ENCODE data around the gene JMY. TPM values are rescaled to one million over a fixed set of nuclear protein-coding genes. Genes with fewer than 3 reads are reported as not detected.

The JMY gene
- total RNA-seq, 1 donor from 2014 or later, result 11.8 TPM

DNA sequence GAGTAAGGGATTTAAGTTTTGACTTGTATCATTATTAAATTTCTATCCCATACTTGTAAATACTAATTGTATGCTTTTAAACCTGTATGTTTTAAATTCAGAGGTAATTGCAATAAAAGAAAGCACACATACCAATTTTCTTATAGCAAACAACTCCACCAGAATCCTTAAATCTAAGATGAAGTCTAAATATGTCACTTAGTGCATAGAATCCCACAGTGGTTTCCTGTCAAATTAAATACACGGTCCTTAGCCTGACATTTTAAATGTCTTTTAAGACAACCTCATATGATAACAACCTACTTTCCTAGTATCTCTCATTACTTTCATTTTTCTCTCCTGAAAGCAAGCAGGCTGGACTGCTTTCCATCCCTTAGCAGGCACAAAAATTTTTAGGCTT lies 52.0 kb downstream of the JMY start:
- H3K4me1 ChIP-seq, result no peaks in the 10 kb centered on the region
- intact Hi-C loops (cut with micrococcal nuclease), result no loop called here
- H3K9me3 ChIP-seq (replicated peaks), result no peaks in the 10 kb centered on the region
- no peaks in the 10 kb centered on the region for H3K27me3 ChIP-seq (ENCODE audit: low read depth)
- H3K27ac ChIP-seq (replicated peaks), result no peak overlapping the region
- H3K36me3 ChIP-seq, result peaks cover 39% of the 10 kb centered on the region
- TF ChIP-seq, protein P1, sequence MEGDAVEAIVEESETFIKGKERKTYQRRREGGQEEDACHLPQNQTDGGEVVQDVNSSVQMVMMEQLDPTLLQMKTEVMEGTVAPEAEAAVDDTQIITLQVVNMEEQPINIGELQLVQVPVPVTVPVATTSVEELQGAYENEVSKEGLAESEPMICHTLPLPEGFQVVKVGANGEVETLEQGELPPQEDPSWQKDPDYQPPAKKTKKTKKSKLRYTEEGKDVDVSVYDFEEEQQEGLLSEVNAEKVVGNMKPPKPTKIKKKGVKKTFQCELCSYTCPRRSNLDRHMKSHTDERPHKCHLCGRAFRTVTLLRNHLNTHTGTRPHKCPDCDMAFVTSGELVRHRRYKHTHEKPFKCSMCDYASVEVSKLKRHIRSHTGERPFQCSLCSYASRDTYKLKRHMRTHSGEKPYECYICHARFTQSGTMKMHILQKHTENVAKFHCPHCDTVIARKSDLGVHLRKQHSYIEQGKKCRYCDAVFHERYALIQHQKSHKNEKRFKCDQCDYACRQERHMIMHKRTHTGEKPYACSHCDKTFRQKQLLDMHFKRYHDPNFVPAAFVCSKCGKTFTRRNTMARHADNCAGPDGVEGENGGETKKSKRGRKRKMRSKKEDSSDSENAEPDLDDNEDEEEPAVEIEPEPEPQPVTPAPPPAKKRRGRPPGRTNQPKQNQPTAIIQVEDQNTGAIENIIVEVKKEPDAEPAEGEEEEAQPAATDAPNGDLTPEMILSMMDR (IDR thresholded peaks at IDR 0.05; ENCODE audit: borderline replicate concordance), result no peak
- DNase-seq, result no peak
- H3K4me3 ChIP-seq, result no peak overlapping the region

DNA sequence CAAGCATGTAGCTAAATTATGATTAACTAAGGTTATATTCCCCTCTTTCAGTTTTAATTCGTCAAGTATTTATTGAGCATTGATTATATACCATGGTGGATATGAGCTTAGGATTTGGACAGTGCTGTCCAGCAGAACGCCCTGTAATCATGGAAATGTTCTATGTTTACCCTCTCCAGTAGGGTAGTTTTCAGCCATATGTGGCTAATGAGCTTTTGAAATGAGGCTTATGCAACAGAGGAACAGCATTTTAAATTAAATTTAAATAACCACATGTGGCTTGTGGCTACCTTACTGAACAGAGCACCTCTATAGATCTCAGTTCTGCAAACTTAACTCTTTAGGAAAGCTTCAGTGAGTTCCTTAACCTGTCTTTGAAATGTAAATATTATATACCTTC lies 59.1 kb downstream of the JMY start:
- intact Hi-C loops (cut with micrococcal nuclease), result no loop called here
- Histone ChIP-seq H3K4me3 (no peak overlapping the region), H3K9me3 (replicated peaks) (no peaks in the 10 kb centered on the region), H3K4me1 (peaks cover 7% of the 10 kb centered on the region), H3K27ac (replicated peaks) (no peak overlapping the region), H3K27me3 (ENCODE audit: low read depth) (no peaks in the 10 kb centered on the region), H3K36me3 (peaks cover 37% of the 10 kb centered on the region)
- TF ChIP-seq, protein P1 (IDR thresholded peaks at IDR 0.05; ENCODE audit: borderline replicate concordance), result no peak
- no peak for DNase-seq

DNA sequence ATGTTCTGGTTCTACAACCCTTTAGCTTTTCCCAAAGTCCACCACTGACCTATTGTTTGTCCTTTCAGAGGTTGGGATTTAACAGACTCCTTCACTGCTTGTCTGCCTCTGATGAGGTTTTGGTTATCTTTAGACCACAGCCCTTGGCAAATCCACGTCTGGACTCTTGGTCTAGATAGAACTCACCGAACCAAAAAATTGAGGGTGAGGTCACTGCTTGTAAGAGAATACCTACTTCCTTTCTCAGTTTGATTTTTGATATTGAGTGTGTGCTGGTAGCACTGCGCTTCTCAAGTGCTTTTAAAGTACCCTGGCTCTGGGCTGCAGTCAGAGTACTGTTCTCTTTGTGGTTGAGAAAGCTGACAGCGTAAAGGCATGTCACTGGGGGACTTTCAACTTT lies 61.7 kb downstream of the JMY start:
- Histone ChIP-seq H3K4me1 (peaks cover 7% of the 10 kb centered on the region), H3K36me3 (peaks cover 32% of the 10 kb centered on the region), H3K9me3 (replicated peaks) (no peaks in the 10 kb centered on the region), H3K4me3 (no peak overlapping the region), H3K27me3 (ENCODE audit: low read depth) (no peaks in the 10 kb centered on the region), H3K27ac (replicated peaks) (peak overlapping the region; percentile 12)
- TF ChIP-seq, protein P1 (IDR thresholded peaks at IDR 0.05; ENCODE audit: borderline replicate concordance), result no peak
- no peak for DNase-seq
- intact Hi-C loops (cut with micrococcal nuclease), result no loop called here

DNA sequence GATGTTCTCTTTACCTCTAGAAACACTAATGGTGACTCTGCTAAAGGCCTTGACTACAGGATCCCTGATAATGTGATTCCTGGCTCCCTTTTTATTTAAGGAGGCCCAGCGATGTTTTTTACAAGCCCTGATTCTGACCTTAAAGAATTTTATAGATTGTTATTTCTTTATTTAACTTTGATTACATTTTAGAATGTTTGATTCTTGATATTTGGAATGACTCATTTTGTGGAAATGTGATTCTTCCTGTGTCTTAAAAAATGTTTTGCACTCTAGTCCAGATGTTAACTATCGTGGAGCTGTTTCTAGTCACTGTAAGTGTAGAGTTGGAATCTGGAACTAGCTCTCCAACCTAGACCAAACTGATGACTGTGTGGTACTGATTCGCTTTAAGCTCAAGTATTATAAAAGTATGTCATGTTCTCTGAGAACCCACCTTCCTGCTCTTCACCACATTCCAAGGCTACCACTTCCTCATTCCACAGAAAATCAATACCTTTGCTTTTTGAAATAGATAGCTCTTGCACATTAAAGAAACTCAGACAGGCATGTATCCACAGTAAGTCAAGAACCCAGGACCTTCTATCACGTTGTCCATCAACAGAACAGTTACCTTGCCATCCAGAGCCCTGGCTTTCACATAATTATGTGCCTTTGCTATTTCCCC lies 65.2 kb downstream of the JMY start:
- intact Hi-C loops (cut with micrococcal nuclease), result no loop called here
- no peak overlapping the region for H3K4me3 ChIP-seq
- no peak for DNase-seq
- no peaks in the 10 kb centered on the region for H3K9me3 ChIP-seq (replicated peaks)
- no peaks in the 10 kb centered on the region for H3K27me3 ChIP-seq (ENCODE audit: low read depth)
- H3K27ac ChIP-seq (replicated peaks), result no peak overlapping the region
- peaks cover 52% of the 10 kb centered on the region for H3K36me3 ChIP-seq
- peaks cover 7% of the 10 kb centered on the region for H3K4me1 ChIP-seq
- TF ChIP-seq, protein P1 (IDR thresholded peaks at IDR 0.05; ENCODE audit: borderline replicate concordance), result no peak

DNA sequence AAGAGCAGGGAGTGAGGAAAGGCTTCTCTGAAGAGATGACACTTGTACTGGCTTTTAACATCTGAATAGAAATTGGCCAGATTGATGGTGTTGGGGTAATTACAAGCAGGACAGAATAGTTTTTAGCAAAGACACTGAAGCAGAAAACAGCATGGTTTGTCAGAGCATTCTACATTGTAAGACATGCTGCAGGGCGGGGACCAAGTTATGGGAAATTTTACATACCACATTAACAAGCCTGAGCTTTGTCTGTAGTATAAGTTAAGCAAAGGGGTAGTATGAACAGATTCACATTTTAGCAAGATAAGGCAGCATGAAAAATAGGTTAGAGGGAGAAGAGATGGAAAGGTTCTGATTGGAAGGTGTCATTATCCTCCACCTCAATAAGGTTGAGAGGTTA lies 66.5 kb downstream of the JMY start:
- H3K36me3 ChIP-seq, result peaks cover 64% of the 10 kb centered on the region

More for the DNA sequence above, 66.5 kb downstream of the JMY start:
- intact Hi-C loops (cut with micrococcal nuclease), result no loop called here
- no peak overlapping the region for H3K27ac ChIP-seq (replicated peaks)
- H3K4me3 ChIP-seq, result no peak overlapping the region
- TF ChIP-seq, protein P1 (IDR thresholded peaks at IDR 0.05; ENCODE audit: borderline replicate concordance), result no peak
- DNase-seq, result no peak
- H3K27me3 ChIP-seq (ENCODE audit: low read depth), result no peaks in the 10 kb centered on the region
- H3K4me1 ChIP-seq, result peaks cover 3% of the 10 kb centered on the region
- H3K9me3 ChIP-seq (replicated peaks), result no peaks in the 10 kb centered on the region

Measured in left ventricle myocardium inferior (tissue), 1 donor.